ENCODE measurements around the gene XPO4. TPM values are rescaled to one million over a fixed set of nuclear protein-coding genes. Genes with fewer than 3 reads are reported as not detected.

XPO4 gene
- total RNA-seq, 1 experiment from 2014 or later: 39.9 TPM

DNA sequence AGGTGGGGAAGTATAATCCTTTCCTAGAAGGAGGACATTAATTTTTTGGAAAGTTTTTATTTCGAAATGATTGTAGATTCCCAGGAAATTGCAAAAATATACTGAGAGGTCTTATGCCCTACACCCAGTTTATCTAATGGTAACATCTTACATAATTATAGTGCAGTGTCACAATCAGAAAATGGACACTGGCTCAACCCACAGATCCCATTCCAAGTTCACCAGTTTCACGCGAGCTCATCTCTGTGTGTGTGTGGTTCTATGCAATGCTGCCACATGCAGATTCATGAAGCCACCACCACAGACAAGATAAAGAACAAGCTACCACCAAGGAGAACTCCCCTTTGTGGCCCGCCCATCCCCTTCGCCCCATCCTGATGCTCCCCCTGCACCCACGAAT, 174.7 kb downstream of the XPO4 start:
- Histone ChIP-seq H3K79me2 (ENCODE audit: low read length) (no peaks in the 10 kb centered on the region), H3K4me1 (ENCODE audit: insufficient read depth, low read length) (no peaks in the 10 kb centered on the region), H4K20me1 (ENCODE audit: low read length) (no peaks in the 10 kb centered on the region), H3K4me2 (ENCODE audit: low read length) (no peak overlapping the region), H3K4me3 (ENCODE audit: low read length) (no peak overlapping the region), H3F3A (ENCODE audit: low read length, unreplicated experiment) (no peaks in the 10 kb centered on the region), H3K9ac (ENCODE audit: low read length) (no peak overlapping the region), H3K27ac (ENCODE audit: low read length) (no peak overlapping the region), H3K36me3 (ENCODE audit: low read depth, low read length) (no peaks in the 10 kb centered on the region), H2AFZ (ENCODE audit: low read length) (no peak overlapping the region), H3K27me3 (ENCODE audit: low read length) (no peaks in the 10 kb centered on the region), H3K9me3 (ENCODE audit: low read length) (no peaks in the 10 kb centered on the region), H3K9me2 (replicated peaks; ENCODE audit: low read length) (no peaks in the 10 kb centered on the region)
- no peak for TF ChIP-seq EZH2phosphoT487 (IDR thresholded peaks at IDR 0.05; ENCODE audit: borderline replicate concordance, low read length)
- TF ChIP-seq EZH2 (IDR thresholded peaks at IDR 0.05; ENCODE audit: low read length, unreplicated experiment): no peak
- TF ChIP-seq, protein P1, sequence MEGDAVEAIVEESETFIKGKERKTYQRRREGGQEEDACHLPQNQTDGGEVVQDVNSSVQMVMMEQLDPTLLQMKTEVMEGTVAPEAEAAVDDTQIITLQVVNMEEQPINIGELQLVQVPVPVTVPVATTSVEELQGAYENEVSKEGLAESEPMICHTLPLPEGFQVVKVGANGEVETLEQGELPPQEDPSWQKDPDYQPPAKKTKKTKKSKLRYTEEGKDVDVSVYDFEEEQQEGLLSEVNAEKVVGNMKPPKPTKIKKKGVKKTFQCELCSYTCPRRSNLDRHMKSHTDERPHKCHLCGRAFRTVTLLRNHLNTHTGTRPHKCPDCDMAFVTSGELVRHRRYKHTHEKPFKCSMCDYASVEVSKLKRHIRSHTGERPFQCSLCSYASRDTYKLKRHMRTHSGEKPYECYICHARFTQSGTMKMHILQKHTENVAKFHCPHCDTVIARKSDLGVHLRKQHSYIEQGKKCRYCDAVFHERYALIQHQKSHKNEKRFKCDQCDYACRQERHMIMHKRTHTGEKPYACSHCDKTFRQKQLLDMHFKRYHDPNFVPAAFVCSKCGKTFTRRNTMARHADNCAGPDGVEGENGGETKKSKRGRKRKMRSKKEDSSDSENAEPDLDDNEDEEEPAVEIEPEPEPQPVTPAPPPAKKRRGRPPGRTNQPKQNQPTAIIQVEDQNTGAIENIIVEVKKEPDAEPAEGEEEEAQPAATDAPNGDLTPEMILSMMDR (conservative IDR thresholded peaks at IDR 0.05; ENCODE audit: low read depth, low read length): no peak
- DNase-seq (no peak), ATAC-seq (no peak)
- ChIA-PET CTCF (interaction anchor here (0.7 kb wide), 1 partner anchor 40 kb away, joined by 7 read pairs; no protein-coding TSS in a partner anchor), POLR2A (ENCODE audit: unreplicated experiment) (no interaction called here)
- BruUV-seq (replicated peaks): no TSS peak
- intact Hi-C loops (cut with micrococcal nuclease): no loop called here

Other genes starting within 250 kb of the XPO4 start
- 1.1 and 1.8 TPM in 2 replicates for gene IL17D, start 199.0 kb downstream of the XPO4 start, total RNA-seq (2014; rRNA removed)
- gene EEF1AKMT1, start 128.8 kb downstream of the XPO4 start, total RNA-seq (2014; rRNA removed): 6.2 and 10.6 TPM in 2 replicates
- 11.0 and 11.1 TPM in 2 replicates for gene LATS2, start 158.8 kb upstream of the XPO4 start, total RNA-seq (2014; rRNA removed)
- gene SAP18, start 237.4 kb upstream of the XPO4 start, total RNA-seq (2014; rRNA removed): 54.8 and 83.8 TPM in 2 replicates

All from PC-3 (cell line).